ENCODE measurements around the gene ZNF599.
"Not testable (repeated sequence)": the region's sequence is repeated elsewhere in the genome, so short reads cannot be mapped to it uniquely, and the experiment has no call there.

ZNF599 gene

DNA sequence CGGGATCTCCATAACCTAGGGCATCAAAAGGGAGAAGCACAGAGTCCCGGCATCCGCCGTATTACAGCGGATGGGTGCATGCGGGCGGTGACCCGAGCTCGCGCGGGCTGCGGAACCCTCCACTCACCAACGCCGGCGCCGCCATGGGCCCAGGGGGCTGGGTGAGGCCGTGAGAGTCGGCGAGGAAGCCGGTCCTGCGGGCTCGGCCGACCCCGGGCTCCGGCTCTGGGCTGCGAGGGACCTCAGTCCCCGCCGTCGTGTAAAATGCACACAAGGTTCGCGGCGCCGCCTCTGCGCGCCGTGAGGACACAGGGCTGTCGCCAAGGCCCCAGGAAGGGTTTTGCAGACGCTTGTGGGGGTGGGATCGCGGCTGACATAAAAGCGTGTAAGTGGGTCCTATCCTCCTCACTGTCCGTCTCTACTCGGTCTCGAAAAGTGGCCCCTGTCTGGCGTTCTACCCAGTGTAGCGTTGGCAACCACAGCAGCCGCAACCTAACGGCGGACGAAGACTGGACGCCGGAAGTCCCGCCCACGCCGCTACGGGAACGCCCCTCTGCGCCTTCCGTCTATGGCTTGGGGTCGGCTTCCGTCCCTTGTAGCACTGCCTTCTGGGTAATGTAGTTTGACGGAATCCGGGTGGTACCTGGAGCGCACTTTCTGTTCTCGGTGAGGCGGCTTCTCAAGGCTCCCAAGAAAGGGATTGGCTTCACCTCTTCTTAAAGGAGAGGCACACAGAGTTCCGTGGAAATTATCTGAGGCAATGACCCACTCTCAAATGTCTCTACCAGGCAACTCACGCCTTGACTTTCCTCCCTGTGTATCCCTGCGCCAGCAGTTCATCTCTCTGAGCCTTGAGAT lies at the start of gene ZNF599:
Gene ZNF599 (minus strand): TSS at position 519 of the 858 bp plus-strand sequence. CDS start 374 bp downstream, at position 145.
- DNase-seq = peak; percentile 48

- no peak for DNase-seq
Measured at GRCh38 chr19:34818270-34818669, 45.3 kb upstream of the ZNF599 start.

DNA sequence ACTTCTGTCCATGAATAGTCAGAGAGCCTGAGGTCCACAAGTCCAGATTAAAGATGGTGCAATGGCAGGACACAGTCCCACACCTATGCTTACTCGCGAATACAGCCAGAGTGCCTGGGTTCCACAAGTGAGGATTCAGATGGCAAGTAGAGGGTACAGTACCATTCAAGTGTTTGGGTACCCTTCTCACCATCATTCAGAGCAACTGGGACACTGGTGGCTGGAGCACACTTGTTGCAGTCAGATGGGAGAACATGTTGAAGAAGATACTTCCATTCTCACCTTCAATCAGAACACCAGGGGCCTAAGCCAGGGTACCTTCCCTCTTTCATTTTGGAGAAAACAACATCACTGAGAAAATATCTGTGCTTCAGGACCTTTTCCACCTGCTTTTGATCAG lies 43.7 kb upstream of the ZNF599 start:
- no peak for DNase-seq

DNA sequence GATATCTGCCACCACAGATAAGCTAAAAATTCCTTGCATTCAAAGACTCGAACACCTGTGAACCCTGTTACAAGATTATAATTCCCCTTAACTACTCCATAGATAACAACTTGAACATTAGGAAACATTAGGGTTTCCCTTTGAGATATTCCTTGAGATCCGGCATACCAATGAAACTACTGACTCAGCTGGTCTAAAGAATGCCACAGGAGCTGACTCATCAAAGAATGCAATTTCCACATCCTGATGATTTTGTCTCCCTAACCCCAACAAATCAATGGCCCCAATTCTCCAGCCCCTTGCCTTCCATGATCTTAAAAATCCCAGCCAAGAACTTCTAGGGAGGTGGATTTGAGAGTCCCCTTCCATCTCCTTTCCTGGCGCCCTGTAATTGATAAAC lies 35.6 kb upstream of the ZNF599 start:
- no peak for DNase-seq

DNA sequence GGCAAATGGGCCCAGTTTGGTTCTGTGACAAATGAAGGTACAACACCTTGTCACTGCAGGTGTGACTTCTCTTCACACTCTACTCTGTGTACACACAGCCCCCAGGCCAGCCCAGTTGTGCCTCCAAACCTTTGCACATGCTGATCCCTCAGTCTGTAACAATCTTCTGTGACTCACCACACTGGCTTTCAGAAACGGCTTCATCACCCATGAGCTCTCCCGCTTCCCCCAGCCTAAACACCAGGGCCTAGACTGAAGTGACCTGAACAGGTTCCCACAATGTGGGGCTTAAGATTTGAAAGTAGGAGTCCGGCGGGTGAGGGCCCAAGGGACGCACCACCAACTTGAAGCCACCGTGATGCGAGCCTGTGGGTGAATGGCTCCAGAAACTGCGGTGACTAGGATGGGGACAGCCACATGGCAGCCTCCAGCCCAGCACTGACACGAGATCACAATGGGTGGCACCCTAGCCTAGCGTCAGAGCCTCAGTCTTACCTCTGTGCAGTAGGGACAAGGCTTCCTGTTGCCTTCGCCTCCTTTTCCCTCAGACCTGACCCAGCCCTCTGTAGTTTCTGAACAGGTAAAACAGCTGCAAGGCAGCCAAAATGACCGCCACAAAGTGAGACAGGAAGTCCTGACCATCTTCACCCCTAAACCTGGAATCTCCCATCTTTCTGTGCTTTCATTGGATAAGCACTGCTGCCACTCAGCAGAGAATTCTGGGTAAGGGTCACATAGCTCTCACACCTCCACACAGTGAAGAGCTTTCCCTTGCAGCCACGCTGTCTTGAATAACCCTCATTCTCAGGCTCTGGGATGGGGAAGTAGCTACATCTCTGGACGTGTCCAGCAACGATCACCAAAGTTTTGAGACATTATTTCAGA lies 34.2 kb upstream of the ZNF599 start:
- DNase-seq = no peak

DNA sequence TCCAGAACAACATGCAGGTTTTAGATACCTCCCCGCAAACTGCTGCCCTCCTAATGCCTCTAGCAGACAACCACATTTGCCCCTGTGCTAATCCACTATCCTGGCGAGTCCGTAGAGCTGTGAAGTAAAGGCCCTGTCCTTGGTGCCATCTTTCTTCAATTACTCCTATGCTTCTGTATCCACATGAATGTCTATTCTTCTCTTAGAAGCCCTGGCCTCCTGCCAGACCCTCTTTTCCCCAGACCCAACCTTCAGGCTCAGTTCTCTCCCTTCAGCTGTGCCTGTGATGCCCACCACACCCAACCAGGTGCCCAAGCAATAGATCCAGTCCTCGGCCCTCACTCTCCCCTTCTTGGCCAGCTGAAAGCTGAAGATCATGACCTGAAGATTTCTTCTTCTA lies 31.1 kb upstream of the ZNF599 start:
- no peak for DNase-seq

- not testable (repeated sequence) for DNase-seq
Measured at GRCh38 chr19:34796953-34797352, 23.9 kb upstream of the ZNF599 start.

DNA sequence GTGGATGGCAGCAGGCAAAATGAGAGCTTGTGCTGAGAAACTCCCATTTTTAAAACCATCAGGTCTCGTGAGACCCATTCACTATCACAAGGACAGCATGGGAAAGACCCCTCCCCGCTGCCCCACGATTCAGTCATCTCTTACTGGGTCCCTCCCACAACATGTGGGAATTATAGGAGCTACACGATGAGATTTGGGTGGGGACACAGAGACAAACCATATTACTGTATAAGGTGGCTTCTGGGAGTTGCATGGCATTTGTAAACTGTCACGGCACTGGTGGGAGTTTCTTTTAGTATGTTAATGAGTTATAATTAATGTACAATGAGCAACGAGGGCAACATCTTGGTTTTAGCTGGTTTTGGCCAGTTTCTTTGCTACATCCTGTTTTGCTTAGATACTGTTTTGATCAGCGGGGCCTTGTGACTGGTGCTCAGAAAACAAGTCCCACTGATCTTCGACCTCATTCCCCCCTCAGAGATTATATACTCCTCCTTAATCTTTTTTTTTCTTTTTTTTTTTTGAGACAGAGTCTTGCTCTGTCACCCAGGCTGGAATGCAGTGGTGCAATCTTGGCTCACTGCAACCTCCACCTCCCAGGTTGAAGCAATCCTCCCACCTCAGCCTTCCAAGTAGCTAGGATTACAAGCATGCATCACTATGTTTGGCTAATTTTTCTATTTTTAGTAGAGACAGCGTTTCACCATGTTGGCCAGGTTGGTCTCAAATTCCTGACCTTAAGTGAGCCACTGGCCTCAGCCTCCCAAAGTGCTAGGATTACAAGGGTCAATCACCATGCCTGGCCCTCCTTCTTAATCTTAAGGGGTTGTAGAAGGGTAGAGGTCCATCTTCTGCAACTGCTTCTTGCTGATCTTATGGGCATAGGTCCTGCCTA lies 21.3 kb upstream of the ZNF599 start:
- no peak for DNase-seq

DNA sequence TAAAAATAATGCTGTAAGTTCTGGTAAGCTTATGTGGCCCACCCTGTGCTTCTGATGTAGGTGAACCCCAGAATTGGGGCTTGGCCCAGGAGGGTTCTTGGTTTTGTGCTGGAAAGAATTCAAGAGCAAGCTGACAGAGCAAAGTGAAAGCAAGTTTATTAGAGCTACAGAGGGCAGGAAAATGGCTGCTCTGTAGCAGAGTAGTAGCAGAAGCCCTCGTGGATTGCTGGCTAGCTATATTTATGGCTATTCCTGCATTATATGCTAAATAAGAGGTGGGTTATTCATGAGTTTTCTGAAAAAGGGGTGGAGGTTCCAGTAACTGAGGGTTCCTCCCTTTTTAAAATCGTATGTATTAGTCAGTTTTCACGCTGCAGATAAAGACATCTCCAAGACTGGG lies 20.6 kb upstream of the ZNF599 start:
- DNase-seq = no peak

DNA sequence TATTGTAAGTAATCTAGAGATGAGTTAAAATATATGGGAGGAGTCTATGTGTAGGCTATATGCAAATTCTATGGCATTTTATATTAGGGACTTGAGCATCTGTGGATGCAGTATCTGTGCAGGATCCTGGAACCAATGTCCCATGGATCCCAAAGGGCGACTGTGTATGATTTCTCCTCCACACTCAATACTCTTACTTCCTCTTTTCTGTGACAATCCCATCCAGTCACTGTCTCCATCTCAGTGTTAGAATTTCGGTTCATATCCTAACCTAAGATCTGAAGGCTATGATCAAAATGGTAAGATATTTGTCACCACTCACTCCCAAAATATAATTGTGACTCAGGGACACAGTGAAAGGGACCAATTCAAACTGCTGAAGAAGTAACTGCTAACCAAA lies 15.1 kb upstream of the ZNF599 start:
- no peak for DNase-seq

- no peak for DNase-seq
Measured at GRCh38 chr19:34787059-34787824, 14.2 kb upstream of the ZNF599 start.

DNA sequence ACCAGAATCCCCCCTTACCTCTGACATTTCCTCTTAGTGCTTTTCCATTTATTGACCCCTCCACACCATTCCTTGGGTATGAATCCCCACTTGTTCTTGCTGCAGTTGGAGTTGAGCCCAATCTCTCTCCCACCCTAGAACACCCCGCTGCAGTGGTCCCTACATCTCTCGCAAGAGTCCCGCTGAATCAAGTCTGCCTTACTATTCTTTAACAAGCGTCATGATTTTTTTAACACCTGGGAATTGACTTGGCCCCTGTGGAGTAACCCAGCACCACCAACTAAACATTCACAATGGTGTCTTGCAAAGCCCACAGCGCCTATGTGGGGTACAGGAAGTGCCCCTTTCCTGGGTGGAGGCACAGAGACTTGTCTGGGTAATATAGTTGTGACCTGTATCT lies 13.2 kb upstream of the ZNF599 start:
- DNase-seq = no peak

GRCh38 chr19:34779652-34780051 lies 6.6 kb upstream of the ZNF599 start:
- DNase-seq = no peak

GRCh38 chr19:34778342-34778741 lies 5.3 kb upstream of the ZNF599 start:
- no peak for DNase-seq

DNA sequence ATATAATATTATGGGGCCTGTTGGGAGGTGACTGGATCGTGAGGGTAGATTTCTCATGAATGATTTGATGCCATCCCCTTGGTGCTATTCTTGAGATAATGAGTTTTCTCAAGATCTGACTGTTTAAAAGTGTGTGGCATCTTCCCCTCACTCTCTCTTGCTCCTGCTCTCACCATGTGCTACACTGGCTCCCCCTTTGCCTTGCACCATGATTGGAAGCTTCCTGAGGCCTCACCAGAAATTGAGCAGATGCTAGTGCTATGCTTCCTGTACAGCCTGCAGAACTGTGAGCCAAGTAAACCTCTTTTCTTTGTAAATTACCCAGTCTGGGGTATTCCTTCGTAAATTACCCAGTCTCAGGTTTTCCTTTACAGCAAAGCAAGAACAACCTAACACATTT lies 1.8 kb upstream of the ZNF599 start:
- DNase-seq = no peak

GRCh38 chr19:34773555-34773864 lies 495 bp upstream of the ZNF599 start:
- DNase-seq = no peak

DNA sequence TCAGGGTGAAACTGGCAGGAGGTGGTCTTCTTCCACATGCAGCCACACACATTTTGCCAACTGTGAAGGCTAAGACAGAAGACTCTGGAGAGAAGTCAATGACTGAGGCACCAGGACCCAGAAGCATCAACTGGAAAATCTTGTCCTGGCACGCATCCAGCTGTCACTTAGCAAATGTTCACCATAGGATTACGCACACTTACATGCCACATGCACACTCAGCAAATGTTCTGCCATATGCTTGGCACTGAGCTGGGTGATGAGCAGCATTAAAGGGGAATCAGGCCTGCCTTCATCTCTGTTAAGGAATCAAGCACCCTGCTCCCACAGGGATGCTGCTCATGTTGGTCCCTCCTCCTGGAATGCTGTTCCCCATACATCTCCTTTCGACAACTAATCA lies 5.1 kb downstream of the ZNF599 start:
- no peak for DNase-seq

- no peak for DNase-seq
Measured at GRCh38 chr19:34766386-34766785, 6.6 kb downstream of the ZNF599 start.

DNA sequence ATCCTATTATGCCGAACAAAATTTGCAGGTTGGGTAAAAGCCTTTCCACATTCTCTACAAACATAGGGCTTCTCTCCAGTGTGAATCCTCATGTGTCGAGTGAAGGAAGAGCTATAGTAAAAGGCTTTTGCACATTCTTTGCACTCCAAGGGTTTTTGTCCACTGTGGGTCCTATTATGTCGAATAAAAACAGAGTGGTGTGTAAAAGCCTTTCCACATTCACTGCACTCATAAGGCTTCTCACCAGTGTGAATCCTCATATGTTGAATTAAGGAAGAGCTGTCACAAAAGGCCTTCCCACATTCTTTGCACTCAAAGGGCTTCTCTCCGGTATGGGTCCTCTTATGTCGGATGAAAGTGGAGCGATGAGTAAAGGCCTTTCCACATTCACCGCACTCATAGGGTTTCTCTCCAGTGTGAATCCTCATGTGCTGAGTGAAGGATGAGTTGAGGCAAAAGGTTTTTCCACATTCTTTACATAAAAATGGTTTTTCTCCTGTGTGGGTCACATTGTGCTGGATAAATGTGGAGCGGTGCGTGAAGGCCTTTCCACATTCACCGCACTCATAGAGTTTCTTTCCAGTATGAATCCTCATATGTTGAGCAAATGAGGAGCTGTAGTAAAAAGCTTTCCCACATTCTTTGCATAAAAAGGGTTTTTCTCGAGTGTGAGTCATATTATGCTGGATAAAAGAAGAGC lies 13.6 kb downstream of the ZNF599 start:
- DNase-seq = no peak

DNA sequence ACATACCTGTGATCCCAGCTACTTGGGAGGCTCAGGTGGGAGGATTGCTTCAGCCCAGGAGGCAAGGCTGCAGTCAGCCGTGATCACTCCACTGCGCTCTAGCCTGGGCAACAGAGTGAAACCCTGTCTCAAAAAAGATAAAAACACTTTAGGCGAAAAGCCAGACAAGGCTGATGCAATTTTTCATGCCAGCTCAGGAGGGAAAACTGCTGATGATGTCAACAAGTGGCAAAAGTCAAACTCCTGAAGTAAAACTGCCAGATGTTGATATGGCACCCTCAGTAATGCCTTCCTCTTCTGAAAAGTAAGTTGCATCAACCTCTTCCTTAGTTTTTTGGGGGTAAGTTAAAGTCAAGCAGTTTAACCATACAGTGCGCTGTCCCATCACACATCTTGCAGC lies 15.6 kb downstream of the ZNF599 start:
- no peak for DNase-seq

DNA sequence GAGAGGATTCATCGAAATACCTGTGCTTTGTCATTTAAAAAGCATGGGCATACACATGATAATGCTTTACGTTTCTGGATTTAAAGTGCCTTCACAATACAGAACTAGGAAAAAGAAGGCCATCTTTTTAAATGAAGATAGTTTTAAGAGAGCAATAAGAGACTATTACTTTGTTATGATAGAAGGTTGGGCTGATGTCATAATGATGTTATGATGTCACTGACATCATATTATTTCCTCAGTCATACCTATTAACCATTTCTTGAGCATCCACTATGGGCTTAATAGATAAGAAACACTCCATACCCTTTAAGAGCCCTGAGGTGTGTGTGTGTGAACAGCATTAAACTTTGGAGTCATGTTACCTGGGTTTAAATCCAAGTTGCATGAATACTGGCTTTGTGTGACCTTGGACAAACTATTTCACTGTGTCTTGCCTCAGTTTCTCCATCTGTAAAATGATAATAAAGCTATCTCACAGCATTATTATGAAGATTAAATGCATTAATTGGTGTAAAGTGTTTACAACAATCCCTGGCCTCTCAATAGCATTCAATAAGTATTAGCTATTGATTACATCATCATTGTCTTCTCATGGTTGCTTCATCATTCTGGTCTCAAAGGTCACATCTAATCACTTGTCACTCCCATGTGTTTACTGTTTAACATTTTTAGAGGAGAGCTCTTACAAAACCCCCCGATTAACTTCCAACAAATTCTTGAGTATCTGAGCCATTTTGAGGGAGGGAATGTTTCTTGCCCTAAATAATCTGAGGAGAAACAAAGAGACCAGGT lies 27.9 kb downstream of the ZNF599 start:
- DNase-seq = no peak

All from NCI-H2107 (cell line).